ENCODE results near the gene GUCA2B.

The GUCA2B gene

DNA sequence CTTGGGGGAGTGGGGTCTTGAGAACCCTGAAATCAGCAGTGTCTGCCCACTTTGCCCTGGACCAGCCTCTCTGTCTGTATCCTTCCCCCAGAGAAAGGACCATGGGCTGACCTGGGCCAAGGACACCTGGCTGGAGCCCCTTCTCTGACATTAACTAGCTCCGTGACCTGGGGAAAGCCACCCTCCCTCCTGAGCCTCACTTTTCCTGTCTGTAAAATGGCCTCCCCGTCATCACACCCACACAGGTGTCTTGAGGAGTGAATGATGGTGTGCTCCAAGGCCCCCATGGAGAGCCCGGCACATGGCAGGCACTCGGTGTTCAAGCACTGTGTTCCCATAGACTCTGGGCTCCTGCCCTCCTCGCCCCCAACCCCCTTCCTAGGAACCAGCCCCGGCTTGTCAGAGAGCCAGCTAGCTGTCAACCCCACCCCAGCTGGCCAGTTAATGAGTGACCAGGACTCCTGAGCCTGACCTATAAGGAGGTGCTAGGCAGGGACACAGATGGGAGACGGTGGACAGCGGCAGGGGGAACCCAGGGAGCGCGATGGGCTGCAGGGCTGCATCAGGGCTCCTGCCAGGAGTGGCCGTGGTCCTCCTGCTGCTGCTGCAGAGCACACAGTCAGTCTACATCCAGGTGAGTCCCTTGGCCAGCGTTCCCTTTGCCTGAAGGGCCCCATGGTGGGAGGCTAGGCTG, at the start of gene GUCA2B:
Gene GUCA2B (plus strand): TSS at position 504 of the 694 bp plus-strand sequence. CDS start 41 bp downstream, at position 545.
- no peak for DNase-seq

GRCh38 chr1:42105025-42105424, 48.2 kb upstream of the GUCA2B start:
- no peak for DNase-seq

GRCh38 chr1:42108309-42108708, 44.9 kb upstream of the GUCA2B start:
- no peak for DNase-seq

- DNase-seq = no peak
Measured at GRCh38 chr1:42109600-42109999, 43.6 kb upstream of the GUCA2B start.

DNA sequence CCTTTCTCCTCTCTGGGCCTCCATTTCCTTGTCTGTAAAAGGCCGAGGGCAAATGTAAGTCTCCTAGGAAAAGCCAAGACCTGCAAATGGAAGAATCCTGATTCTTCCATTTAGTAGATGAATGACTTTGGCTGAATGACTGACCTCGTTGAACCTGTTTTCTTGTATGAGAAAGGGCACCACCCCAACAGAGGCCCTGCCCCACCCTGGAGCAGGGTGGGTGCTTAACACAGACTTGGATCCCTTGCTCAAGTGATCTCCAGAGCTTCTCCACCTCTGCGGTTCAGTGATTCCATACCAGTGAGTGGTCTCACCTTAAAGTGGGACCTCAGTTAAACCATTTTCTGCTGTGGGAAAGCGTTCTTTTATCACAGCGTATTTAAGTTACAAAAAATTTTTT, 39.0 kb upstream of the GUCA2B start:
- no peak for DNase-seq

DNA sequence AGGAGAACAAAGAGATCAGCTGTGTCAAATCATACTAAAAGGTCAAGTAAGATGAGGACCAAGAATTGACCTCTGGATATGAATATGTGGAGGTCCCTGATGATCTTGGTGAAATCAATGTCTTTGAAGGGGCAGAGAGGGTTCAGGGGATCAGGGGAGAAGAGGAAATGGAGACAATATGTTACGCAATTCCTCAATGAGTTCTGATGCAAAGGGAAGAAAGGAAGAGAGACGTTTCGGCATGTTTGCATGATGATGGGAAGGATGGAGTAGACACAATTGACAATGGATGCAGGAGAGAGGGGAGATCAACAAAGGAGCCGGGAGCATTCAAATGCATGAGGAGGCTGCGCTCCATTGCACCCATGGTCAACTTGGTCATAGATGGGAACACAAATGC, 36.0 kb upstream of the GUCA2B start:
- DNase-seq = no peak

- no peak for DNase-seq
Measured at GRCh38 chr1:42118125-42118524, 35.1 kb upstream of the GUCA2B start.

DNA sequence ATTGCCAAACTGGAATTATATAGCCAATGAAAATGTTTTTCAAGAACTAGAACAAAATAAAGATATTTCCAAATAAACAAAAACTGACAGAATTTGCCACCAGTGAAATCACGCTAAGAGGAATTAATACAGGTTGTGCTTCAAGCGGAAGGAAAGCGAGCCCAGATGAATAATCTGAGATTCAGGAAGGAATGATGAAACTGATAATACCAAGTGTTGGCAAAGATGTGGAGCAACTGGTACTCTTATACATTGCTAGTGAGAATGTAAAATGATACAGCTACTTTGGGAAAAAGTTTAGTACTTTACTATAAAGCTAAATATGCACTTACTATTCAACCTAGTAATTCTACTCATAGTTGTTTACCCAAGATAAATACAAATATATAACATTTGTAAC, 30.8 kb upstream of the GUCA2B start:
- no peak for DNase-seq

DNA sequence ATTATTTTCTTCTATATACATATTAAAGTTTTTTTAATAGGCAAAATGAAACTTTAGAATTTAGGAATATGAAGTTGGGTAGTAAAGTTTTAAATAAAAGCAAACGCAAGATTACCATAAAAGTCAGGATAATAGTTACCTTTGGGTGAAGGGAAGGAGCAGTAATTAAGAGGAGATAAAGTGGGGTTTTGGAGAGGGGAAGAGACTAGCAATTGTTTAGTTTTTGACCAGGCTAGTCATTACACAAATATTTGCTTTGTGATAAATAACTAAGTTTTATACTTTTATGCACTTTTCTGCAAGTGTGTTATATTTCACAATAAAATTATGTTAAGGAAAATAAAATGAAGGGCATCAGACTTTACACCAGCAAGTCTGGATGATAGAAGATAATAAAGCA, 27.7 kb upstream of the GUCA2B start:
- no peak for DNase-seq

DNA sequence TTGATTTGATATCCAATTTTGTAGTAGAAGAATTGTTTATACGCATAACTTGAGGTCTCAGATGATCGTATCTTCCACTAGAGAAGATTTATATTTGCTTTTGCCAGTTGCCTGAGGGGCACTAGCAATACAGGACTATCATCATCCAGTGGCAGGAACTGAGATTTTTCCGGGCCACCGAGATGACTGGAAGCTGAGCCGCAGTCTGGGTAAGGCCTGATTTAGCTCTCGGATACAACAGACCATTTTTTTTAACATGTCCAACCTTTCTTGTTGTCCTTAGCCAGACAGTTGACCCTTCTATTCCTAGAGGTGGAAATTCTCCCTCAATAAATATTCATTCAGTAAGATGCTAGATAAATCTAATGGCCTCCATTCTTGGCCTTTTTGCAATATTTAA, 25.4 kb upstream of the GUCA2B start:
- DNase-seq = no peak

GRCh38 chr1:42128499-42128898, 24.7 kb upstream of the GUCA2B start:
- DNase-seq = no peak

- no peak for DNase-seq
Measured at GRCh38 chr1:42128964-42129363, 24.2 kb upstream of the GUCA2B start.

DNA sequence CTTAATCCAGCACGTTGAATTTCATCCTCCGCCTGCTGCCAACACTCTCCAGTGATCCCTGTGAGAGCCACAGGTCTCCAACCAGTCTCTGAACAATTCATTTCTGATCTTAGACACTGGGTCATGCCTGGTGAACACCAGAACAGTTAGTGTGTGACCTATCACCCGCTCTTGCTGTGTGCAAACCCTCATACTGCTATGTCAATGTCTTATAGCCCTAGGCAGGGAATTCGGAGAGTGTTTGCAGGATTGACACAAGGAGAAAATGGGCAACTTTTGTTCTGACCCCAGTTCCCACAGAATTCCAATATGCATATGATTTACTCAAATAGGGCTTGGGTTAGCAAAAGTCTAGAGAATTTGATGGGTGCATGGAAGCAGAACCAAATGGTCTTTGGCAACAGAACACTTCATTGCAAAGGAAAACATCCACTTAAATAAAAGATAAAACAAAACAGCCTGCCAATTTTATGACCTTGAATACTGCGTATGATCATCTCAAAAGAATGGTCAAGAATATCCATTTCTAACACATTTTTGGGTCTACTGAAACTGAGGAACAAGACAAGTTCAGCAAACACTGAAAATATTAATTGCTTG, 23.0 kb upstream of the GUCA2B start:
- no peak for DNase-seq

DNA sequence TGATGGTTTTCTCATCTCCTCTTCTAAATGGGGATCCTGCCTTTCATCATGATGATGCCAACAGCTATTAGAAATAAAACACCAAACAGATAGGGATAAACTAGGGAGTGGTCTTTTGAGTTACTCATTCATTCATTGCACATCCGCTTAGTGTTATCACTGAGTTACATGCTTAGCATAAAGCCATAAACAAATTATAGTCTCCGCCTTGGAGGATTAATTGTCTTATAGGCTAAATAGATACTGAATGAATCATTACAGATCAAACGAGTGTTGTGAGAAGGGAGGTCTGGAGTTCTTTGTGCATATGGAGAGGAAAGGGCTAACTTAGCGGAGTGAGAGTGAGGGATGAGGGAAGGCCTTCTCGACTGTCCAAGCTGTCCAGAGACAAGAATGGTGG, 19.8 kb upstream of the GUCA2B start:
- DNase-seq = no peak

DNA sequence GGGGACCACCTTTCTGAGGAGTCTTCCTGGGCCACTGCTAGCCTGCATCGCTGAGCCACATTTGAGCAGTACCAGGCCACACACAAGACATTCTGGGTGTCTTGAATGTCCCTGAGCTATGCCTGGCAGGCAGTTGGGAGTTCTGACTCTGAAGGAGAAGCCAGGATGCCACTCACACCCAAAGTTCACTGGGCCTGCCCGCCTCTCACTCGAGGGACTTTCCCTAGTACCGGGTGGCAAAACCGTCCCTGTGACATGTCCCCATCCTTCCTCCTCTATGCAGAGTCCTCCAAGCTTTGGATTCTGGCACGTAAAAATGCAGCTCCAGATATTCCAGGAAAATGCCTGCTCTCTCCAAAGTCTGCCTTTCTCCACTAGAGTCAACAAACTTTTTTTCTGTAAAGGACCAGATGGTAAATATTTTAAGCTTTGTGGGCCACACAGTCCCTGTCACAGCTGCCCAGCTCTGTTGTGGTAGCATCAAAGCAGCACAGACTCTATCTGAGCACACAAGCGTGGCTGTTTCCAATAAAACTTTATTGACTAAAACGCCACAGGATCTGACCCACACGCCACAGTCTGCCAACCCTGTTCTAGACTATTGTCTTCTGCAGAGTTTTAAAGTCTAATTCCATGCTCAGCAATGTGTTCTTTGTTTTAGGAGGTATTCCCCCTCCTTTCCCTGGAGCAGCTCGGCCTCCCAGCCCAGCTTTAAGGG, 19.2 kb upstream of the GUCA2B start:
- no peak for DNase-seq

- DNase-seq = no peak
Measured at GRCh38 chr1:42135426-42135825, 17.8 kb upstream of the GUCA2B start.

DNA sequence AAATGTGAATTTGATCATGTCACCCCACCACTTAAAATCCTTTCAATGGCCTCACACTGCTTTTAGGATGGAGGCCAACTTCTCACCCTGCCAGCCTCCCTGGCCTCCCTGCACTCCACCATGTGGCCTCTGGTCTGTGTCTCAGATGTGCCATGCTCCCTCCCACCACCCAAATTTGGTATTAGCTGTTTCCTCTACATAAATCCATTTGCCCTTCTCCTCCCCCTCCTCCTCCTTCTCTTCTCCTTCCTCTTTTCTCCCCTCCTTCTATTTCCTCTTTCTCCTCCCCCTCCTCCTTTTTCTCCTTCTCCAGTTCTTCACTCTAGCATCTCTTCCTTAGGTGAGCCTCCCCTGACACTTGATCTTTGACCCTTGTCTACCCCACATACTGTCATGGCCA, 16.7 kb upstream of the GUCA2B start:
- no peak for DNase-seq

- no peak for DNase-seq
Measured at GRCh38 chr1:42137766-42138165, 15.4 kb upstream of the GUCA2B start.

- no peak for DNase-seq
Measured at GRCh38 chr1:42138586-42138985, 14.6 kb upstream of the GUCA2B start.

DNA sequence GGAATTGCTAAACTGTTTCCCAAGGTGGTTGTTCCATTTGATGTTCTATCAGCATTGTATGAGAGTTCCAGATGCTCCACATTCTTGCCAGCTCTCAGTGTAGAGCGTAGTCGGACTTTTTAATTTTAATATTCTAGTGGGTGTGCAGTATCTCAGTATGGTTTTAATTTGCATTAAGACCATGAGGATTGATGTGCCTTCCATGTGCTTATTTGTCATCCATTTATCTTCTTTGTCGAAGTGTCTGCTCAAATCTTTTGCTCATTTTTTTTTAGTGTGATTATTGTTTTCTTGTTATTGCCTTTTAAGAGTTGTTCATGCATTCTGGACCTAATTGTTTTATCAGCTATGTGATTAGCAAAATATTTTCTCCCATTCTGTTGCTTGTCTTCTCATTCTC, 13.8 kb upstream of the GUCA2B start:
- no peak for DNase-seq

DNA sequence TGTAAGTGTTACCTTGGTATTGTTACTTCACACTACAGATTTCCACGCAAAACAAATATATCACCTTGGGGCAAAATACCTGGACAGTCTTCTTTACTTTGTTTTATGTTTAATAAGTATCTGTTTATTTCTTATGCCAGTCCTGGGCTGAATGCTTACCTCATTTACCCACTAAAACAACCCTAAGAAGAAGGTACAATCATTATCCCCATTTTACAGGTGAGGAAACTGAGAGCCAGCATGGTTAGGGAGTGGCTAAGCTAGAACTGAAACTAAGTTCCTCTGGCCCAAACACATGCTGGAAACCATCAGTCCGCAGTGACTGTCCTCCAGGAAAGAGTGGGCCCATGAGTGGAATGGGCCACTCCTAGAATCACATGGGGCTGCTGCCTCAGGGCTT, 13.0 kb upstream of the GUCA2B start:
- no peak for DNase-seq

DNA sequence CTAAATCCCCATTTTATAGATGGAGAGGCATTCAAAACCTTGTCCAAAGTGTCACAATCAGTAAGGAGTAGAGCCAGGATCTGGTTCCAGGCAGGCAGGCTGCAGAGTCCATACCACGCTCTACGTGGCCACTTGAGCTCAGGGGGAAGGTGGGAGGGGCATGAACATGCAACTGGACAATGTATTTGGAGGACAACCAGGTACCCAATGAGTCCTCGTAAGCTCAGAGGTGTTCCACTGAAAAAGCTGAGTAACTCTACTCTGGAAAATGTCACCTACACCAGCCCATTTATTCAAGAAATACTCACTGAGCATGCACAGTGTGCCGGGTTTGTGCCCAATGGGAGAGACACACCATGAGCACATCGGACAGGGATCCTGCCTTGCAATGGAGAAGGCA, 11.2 kb upstream of the GUCA2B start:
- no peak for DNase-seq

DNA sequence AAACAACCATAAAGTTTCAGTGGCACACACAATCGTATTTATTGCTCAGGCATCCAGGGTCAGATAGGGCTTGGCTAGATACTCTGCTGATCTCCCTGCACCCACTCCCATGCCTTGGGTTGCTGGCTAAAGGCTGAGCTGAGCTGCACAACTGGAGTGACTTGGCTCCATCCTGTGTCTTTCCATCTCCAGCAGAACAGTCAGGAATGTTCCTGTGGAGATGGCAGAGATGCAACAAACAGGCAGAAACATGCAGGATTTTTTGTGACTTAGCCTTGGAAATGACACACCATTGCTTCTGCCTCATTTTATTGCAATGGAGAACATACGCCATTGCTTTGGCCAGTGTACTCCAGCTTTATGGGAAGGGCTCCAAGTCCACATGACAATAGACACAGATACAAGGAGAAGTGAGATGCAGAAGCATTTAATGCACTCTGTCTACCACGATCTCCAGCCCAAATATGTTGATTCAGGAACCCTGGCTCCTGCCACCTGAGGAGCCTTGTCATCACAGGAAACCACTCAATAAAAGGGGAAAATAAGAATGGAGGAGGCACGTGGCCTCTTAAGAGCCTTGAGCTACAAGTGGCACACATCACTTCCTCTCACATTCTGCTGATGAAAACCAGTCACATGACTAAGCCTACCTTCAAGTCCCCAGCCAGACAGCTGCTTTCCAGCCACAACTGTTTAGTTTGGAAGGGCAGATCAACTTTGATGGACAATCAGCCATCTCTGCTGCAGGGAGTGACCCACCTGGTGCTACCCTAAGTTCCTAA, 10.1 kb upstream of the GUCA2B start:
- DNase-seq = no peak
